PFSK-1 (cell line): ENCODE data around the gene SH3PXD2A.

Experiments used
- POLR2AphosphoS5 ChIP-seq: IDR thresholded peaks from 2 replicates; pipeline ENCODE4 v1.6.1; 2012; ENCODE audit warnings: low read depth, mild to moderate bottlenecking, control low read depth, low read length, moderate library complexity
- REST ChIP-seq, 2 experiments: IDR thresholded peaks; 2 replicates each; pipeline versions ENCODE4 v1.6.1 to v1.8.0; 2011 to 2012; ENCODE audit warnings: low read depth in 2 of 2, low read length in 2 of 2, control low read depth in 1 of 2, inconsistent platforms in 1 of 2, mild to moderate bottlenecking in 1 of 2, moderate library complexity in 1 of 2; ENCODE audit not compliant: insufficient read depth in 1 of 2
- SIN3A ChIP-seq: IDR thresholded peaks from 2 replicates; pipeline ENCODE4 v1.6.1; 2012; ENCODE audit warnings: mild to moderate bottlenecking, low read length, moderate library complexity, borderline replicate concordance; ENCODE audit not compliant: insufficient read depth

GRCh38 chr10:103612462-103613365, 242.7 kb downstream of the SH3PXD2A start:
- TF ChIP-seq POLR2AphosphoS5 = no peak
- TF ChIP-seq REST (IDR thresholded peaks at IDR 0.05; ENCODE audit: insufficient read depth in 1 of 2, low read depth in 2 of 2, low read length in 2 of 2) = no peak
- TF ChIP-seq SIN3A = no peak
